Stimulated activated CD4-positive, alpha-beta T cell treated with anti-CD3 and anti-CD28 coated beads, Interleukin-2, amount 100 ng/mL, for 48 hours (primary cell): Measurements from ENCODE around the gene CFAP100.

Experiments used
- DNase-seq, 2 donors: peaks; one replicate each; pipeline ENCODE4 v3.0.0-alpha.2; 2020

CFAP100 gene

GRCh38 chr3:126484662-126485061 is 90.0 kb downstream of the CFAP100 start:
- DNase-seq: no peak

GRCh38 chr3:126485176-126485897 is 90.6 kb downstream of the CFAP100 start:
- DNase-seq: no peak

- DNase-seq: no peak
Observed at GRCh38 chr3:126485956-126486355, 91.2 kb downstream of the CFAP100 start.
